CD4-positive, CD25-positive, alpha-beta regulatory T cell (primary cell): Measurements from ENCODE around the gene BRF1. TPM values are rescaled to one million over a fixed set of nuclear protein-coding genes. Genes with fewer than 3 reads are reported as not detected.
"Not testable (repeated sequence)": the region's sequence is repeated elsewhere in the genome, so short reads cannot be mapped to it uniquely, and the experiment has no call there.

Experiments used
- ATAC-seq, 2 donors: fragments of 150-1000 bp; cut with Tn5 transposase; one replicate each; pipeline ENCODE4 v1.10.0; 2021; ENCODE audit warnings: low read depth in 2 of 2, moderate number of reproducible peaks in 2 of 2, moderate library complexity in 1 of 2
- DNase-seq, 3 donors: peaks; one replicate each; pipeline versions ENCODE4 v3.0.0 to v3.0.0-alpha.2; 2012 to 2022; ENCODE audit warnings: mixed read lengths in 1 of 3
- H3K27ac ChIP-seq: one replicate; pipeline ENCODE4 v1.7.0; 2013; ENCODE audit warnings: mild to moderate bottlenecking, low read length; ENCODE audit not compliant: insufficient read depth, poor library complexity, severe bottlenecking
- H3K27me3 ChIP-seq: one replicate; pipeline ENCODE4 v1.7.0; 2013; ENCODE audit warnings: low read length; ENCODE audit not compliant: control insufficient read depth, insufficient read depth
- H3K36me3 ChIP-seq: one replicate; pipeline ENCODE4 v1.7.0; 2013; ENCODE audit warnings: mild to moderate bottlenecking, low read length, moderate library complexity; ENCODE audit not compliant: control insufficient read depth, insufficient read depth
- H3K4me1 ChIP-seq: 2 replicates; pipeline ENCODE4 v1.7.0; 2013; ENCODE audit warnings: mild to moderate bottlenecking, low read length; ENCODE audit not compliant: insufficient read depth, control insufficient read depth, poor library complexity, severe bottlenecking
- H3K4me3 ChIP-seq: one replicate; pipeline ENCODE4 v1.7.0; 2013; ENCODE audit warnings: low read depth, mild to moderate bottlenecking, low read length, moderate library complexity
- H3K9me3 ChIP-seq, 2 experiments: 1 replicate in 1 of 2; 2 replicates in 1 of 2; pipeline ENCODE4 v1.7.0; 2013; ENCODE audit warnings: low read length in 2 of 2, mild to moderate bottlenecking in 1 of 2, moderate library complexity in 1 of 2; ENCODE audit not compliant: control insufficient read depth in 2 of 2
- H3K27ac Mint-ChIP-seq, 3 donors: one replicate each; pipeline ENCODE4 v1.8.0; 2020 to 2022; ENCODE audit warnings: mild to moderate bottlenecking in 3 of 3, mixed read lengths in 3 of 3, moderate library complexity in 2 of 3
- H3K27me3 Mint-ChIP-seq: one replicate; pipeline ENCODE4 v1.8.0; 2022; ENCODE audit warnings: mild to moderate bottlenecking, mixed read lengths
- H3K36me3 Mint-ChIP-seq: one replicate; pipeline ENCODE4 v1.8.0; 2020; ENCODE audit warnings: mixed read lengths
- H3K4me1 Mint-ChIP-seq, 4 donors: one replicate each; pipeline ENCODE4 v1.8.0; 2020 to 2022; ENCODE audit warnings: mixed read lengths in 4 of 4, mild to moderate bottlenecking in 1 of 4
- H3K4me3 Mint-ChIP-seq, 4 donors: one replicate each; pipeline ENCODE4 v1.8.0; 2020 to 2022; ENCODE audit warnings: mild to moderate bottlenecking in 4 of 4, mixed read lengths in 4 of 4, moderate library complexity in 3 of 4
- H3K9me3 Mint-ChIP-seq, 7 donors: one replicate each; pipeline ENCODE4 v1.8.0; 2020 to 2022; ENCODE audit warnings: mixed read lengths in 7 of 7, mild to moderate bottlenecking in 3 of 7, moderate library complexity in 2 of 7
- polyA plus RNA-seq, 4 donors: library from polyadenylated mRNA; unstranded; fragments of 300-500 nt; fragmentation: Illumina TruSeq; gene quantifications; one replicate each; pipeline ENCODE4 v1.2.3, GENCODE V29; 2021
- total RNA-seq: library from RNA; stranded (reverse); gene quantifications from one replicate; pipeline ENCODE4 v1.2.3, GENCODE V29; 2022

BRF1 gene
- total and polyA plus RNA-seq, 5 donors from 2014 or later: 5.6 to 58.9 (median 7.6) TPM

GRCh38 chr14:105335231-105335542 is 34.4 kb upstream of the BRF1 start:
- not testable (repeated sequence) for H3K27ac Mint-ChIP-seq, H3K27me3 Mint-ChIP-seq, H3K9me3 ChIP-seq, DNase-seq, H3K36me3 Mint-ChIP-seq, ATAC-seq, H3K4me3 Mint-ChIP-seq, H3K27ac ChIP-seq, H3K27me3 ChIP-seq, H3K4me1 ChIP-seq, H3K9me3 Mint-ChIP-seq, H3K36me3 ChIP-seq, H3K4me3 ChIP-seq
- peaks cover 5 to 22% (median 14%) of the 10 kb centered on the region in 4 donors for H3K4me1 Mint-ChIP-seq

GRCh38 chr14:105334383-105335230 is 33.8 kb upstream of the BRF1 start:
- no peaks in the 10 kb centered on the region for H3K36me3 ChIP-seq
- Mint-ChIP-seq H3K4me1 (peaks cover 5 to 24% (median 11%) of the 10 kb centered on the region in 4 donors), H3K36me3 (no peaks in the 10 kb centered on the region), H3K4me3 (no peak overlapping the region), H3K9me3 (no peaks in the 10 kb centered on the region), H3K27ac (peak overlapping the region in 1 of 3 donors; percentile 65), H3K27me3 (no peaks in the 10 kb centered on the region)
- H3K9me3 ChIP-seq: no peaks in the 10 kb centered on the region
- H3K27me3 ChIP-seq: no peaks in the 10 kb centered on the region
- DNase-seq (no peak), ATAC-seq (no peak)
- no peak overlapping the region for H3K27ac ChIP-seq
- H3K4me1 ChIP-seq: peaks cover 12% of the 10 kb centered on the region
- no peak overlapping the region for H3K4me3 ChIP-seq

GRCh38 chr14:105333613-105334364 is 33.0 kb upstream of the BRF1 start:
- no peak for ATAC-seq
- H3K27me3 Mint-ChIP-seq: no peaks in the 10 kb centered on the region
- Histone ChIP-seq H3K27me3 (no peaks in the 10 kb centered on the region), H3K4me3 (no peak overlapping the region), H3K4me1 (peaks cover 13% of the 10 kb centered on the region), H3K27ac (no peak overlapping the region), H3K9me3 (no peaks in the 10 kb centered on the region), H3K36me3 (no peaks in the 10 kb centered on the region)
- H3K27ac Mint-ChIP-seq: no peak overlapping the region
- no peaks in the 10 kb centered on the region for H3K36me3 Mint-ChIP-seq
- H3K4me1 Mint-ChIP-seq: peaks cover 5 to 30% (median 13%) of the 10 kb centered on the region in 4 donors
- no peak overlapping the region for H3K4me3 Mint-ChIP-seq
- no peaks in the 10 kb centered on the region for H3K9me3 Mint-ChIP-seq
- DNase-seq: no peak

GRCh38 chr14:105333020-105333490 is 32.3 kb upstream of the BRF1 start:
- Mint-ChIP-seq H3K9me3 (no peaks in the 10 kb centered on the region), H3K4me1 (peaks cover 5 to 36% (median 14%) of the 10 kb centered on the region in 4 donors), H3K36me3 (no peaks in the 10 kb centered on the region), H3K27ac (no peak overlapping the region), H3K27me3 (no peaks in the 10 kb centered on the region), H3K4me3 (no peak overlapping the region)
- Histone ChIP-seq H3K9me3 (no peaks in the 10 kb centered on the region), H3K36me3 (no peaks in the 10 kb centered on the region), H3K4me1 (peaks cover 13% of the 10 kb centered on the region), H3K27ac (no peak overlapping the region), H3K27me3 (no peaks in the 10 kb centered on the region), H3K4me3 (no peak overlapping the region)
- DNase-seq (no peak), ATAC-seq (no peak)

- H3K27ac Mint-ChIP-seq: no peak overlapping the region
- H3K4me3 Mint-ChIP-seq: no peak overlapping the region
- peaks cover 5 to 36% (median 14%) of the 10 kb centered on the region in 4 donors for H3K4me1 Mint-ChIP-seq
- Histone ChIP-seq H3K27ac (no peak overlapping the region), H3K4me1 (peaks cover 13% of the 10 kb centered on the region), H3K36me3 (no peaks in the 10 kb centered on the region), H3K4me3 (no peak overlapping the region), H3K9me3 (no peaks in the 10 kb centered on the region), H3K27me3 (no peaks in the 10 kb centered on the region)
- H3K9me3 Mint-ChIP-seq: no peaks in the 10 kb centered on the region
- no peak for ATAC-seq
- no peak for DNase-seq
- H3K36me3 Mint-ChIP-seq: no peaks in the 10 kb centered on the region
- H3K27me3 Mint-ChIP-seq: no peaks in the 10 kb centered on the region
Observed at GRCh38 chr14:105332350-105332874, 31.6 kb upstream of the BRF1 start.

GRCh38 chr14:105331575-105332349 is 31.0 kb upstream of the BRF1 start:
- Mint-ChIP-seq H3K4me3 (no peak overlapping the region), H3K4me1 (peaks cover 5 to 36% (median 14%) of the 10 kb centered on the region in 4 donors), H3K36me3 (no peaks in the 10 kb centered on the region), H3K9me3 (no peaks in the 10 kb centered on the region), H3K27me3 (no peaks in the 10 kb centered on the region), H3K27ac (peak overlapping the region in 2 of 3 donors; percentile 16 to 52)
- Histone ChIP-seq H3K4me1 (peaks cover 13% of the 10 kb centered on the region), H3K27ac (no peak overlapping the region), H3K9me3 (no peaks in the 10 kb centered on the region), H3K27me3 (no peaks in the 10 kb centered on the region), H3K4me3 (no peak overlapping the region), H3K36me3 (no peaks in the 10 kb centered on the region)
- no peak for ATAC-seq
- DNase-seq: no peak

- H3K4me3 Mint-ChIP-seq: no peak overlapping the region
Observed at GRCh38 chr14:105330491-105330895, 29.7 kb upstream of the BRF1 start.

More at GRCh38 chr14:105330491-105330895, 29.7 kb upstream of the BRF1 start:
- no peaks in the 10 kb centered on the region for H3K36me3 Mint-ChIP-seq
- DNase-seq: no peak
- no peak overlapping the region for H3K4me3 ChIP-seq
- peaks cover 13% of the 10 kb centered on the region for H3K4me1 ChIP-seq
- peaks cover 5 to 36% (median 14%) of the 10 kb centered on the region in 4 donors for H3K4me1 Mint-ChIP-seq
- H3K27ac ChIP-seq: no peak overlapping the region
- H3K27ac Mint-ChIP-seq: no peak overlapping the region
- H3K36me3 ChIP-seq: no peaks in the 10 kb centered on the region
- no peaks in the 10 kb centered on the region for H3K9me3 ChIP-seq
- H3K27me3 ChIP-seq: no peaks in the 10 kb centered on the region
- ATAC-seq: no peak
- H3K9me3 Mint-ChIP-seq: no peaks in the 10 kb centered on the region
- no peaks in the 10 kb centered on the region for H3K27me3 Mint-ChIP-seq
